CD4-positive, alpha-beta T cell treated with Interleukin-21 for 1 hour (primary cell): ENCODE data around the gene KLF4.

ENCODE experiments used
- DNase-seq: peaks from one replicate; pipeline ENCODE4 v3.0.0-alpha.2; 2020

The KLF4 gene

GRCh38 chr9:107487521-107488374 lies 1.8 kb downstream of the KLF4 start:
- no peak for DNase-seq

GRCh38 chr9:107486674-107487520 lies 2.7 kb downstream of the KLF4 start:
- no peak for DNase-seq

GRCh38 chr9:107485458-107486043 lies 4.0 kb downstream of the KLF4 start:
- no peak for DNase-seq

- DNase-seq, result peak; percentile 35
Observed at GRCh38 chr9:107484117-107484723, 5.3 kb downstream of the KLF4 start.

GRCh38 chr9:107483666-107484065 lies 5.9 kb downstream of the KLF4 start:
- no peak for DNase-seq

GRCh38 chr9:107481035-107481434 lies 8.5 kb downstream of the KLF4 start:
- no peak for DNase-seq

GRCh38 chr9:107480386-107480789 lies 9.2 kb downstream of the KLF4 start:
- DNase-seq, result no peak

- DNase-seq, result no peak
Observed at GRCh38 chr9:107478805-107479204, 10.8 kb downstream of the KLF4 start.

GRCh38 chr9:107474124-107474523 lies 15.4 kb downstream of the KLF4 start:
- no peak for DNase-seq

- no peak for DNase-seq
Observed at GRCh38 chr9:107472581-107473340, 16.8 kb downstream of the KLF4 start.

- no peak for DNase-seq
Observed at GRCh38 chr9:107471552-107471951, 18.0 kb downstream of the KLF4 start.

GRCh38 chr9:107467416-107467815 lies 22.2 kb downstream of the KLF4 start:
- DNase-seq, result no peak

GRCh38 chr9:107466826-107467225 lies 22.7 kb downstream of the KLF4 start:
- DNase-seq, result no peak

- DNase-seq, result peak; percentile 4
Observed at GRCh38 chr9:107465467-107466451, 23.8 kb downstream of the KLF4 start.

- DNase-seq, result no peak
Observed at GRCh38 chr9:107464516-107464915, 25.1 kb downstream of the KLF4 start.

- DNase-seq, result no peak
Observed at GRCh38 chr9:107462691-107463090, 26.9 kb downstream of the KLF4 start.

GRCh38 chr9:107460153-107461023 lies 29.2 kb downstream of the KLF4 start:
- DNase-seq, result no peak

- no peak for DNase-seq
Observed at GRCh38 chr9:107455425-107456135, 34.0 kb downstream of the KLF4 start.

GRCh38 chr9:107453479-107453878 lies 36.1 kb downstream of the KLF4 start:
- DNase-seq, result no peak
